GM18526 (cell line): ENCODE data around the gene FSD1.

ENCODE experiments used
- POLR2A ChIP-seq: IDR thresholded peaks from 3 replicates; pipeline ENCODE4 v1.6.1; 2011; ENCODE audit not compliant: insufficient read length; ENCODE audit errors: extremely low read depth

Gene FSD1

GRCh38 chr19:4371247-4372164 lies 67.1 kb downstream of the FSD1 start:
- no peak for TF ChIP-seq POLR2A

DNA sequence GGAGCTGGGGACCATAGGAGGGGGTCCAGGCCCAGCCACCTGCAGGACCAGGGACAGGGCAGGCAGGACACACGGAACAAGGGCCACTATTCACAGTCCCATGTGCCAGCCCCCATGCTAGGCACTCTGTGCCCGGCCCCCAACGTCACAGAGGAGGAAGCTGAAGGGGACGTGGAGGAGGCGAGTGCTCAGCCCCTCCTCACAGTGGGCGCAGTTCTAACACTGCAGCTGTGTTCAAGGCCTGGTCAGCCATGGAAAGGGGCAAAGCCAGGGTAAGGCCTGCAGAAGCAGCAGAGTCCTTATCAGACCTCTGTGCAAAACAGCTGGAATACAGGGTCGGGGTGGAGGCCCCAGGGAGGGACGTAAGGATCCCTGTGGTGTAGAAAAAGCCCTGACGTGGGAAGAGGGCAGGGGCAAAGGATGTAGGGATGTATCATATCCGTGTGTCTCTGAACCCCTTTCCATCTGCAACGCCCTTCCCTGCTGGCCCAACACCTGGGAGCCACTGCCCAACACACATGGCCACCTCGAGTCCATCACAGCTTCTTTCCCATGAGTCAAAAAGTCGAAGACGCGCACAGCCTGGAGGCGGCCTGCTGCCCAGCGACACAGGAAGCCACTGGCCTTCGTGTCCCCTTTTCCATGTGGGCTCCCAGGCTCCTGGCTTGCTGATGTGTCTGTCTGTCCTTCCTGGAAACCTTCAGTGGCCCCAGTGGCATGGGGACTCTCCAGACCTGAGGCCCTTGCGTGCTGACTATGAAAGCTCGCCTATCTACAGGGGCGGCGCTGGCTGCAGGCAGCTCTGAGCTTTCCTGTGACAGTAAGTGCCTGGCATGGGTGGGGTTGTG lies 68.0 kb downstream of the FSD1 start:
- no peak for TF ChIP-seq POLR2A

- no peak for TF ChIP-seq POLR2A
These were observed 68.6 kb downstream of the FSD1 start for GRCh38 chr19:4373013-4373367.
